GM23248 (cell line): ENCODE results near the gene USP36. TPM values are rescaled to one million over a fixed set of nuclear protein-coding genes. Genes with fewer than 3 reads are reported as not detected.
A peak's percentile ranks its signal among the peaks of the same experiment; 100 is the strongest.

Experiments
- DNase-seq: peaks from one replicate; pipeline ENCODE4 v3.0.0-alpha.2; 2015
- H2AFZ ChIP-seq: fragments of 200-600 bp; sonication (generic); 2 replicates; pipeline ENCODE4 v1.6.1; 2016; ENCODE audit warnings: antibody characterized with exemption
- H3F3A ChIP-seq: fragments of 200-600 bp; sonication (generic); 2 replicates; pipeline ENCODE4 v1.6.1; 2016; ENCODE audit warnings: mild to moderate bottlenecking, antibody characterized with exemption, mixed run types; ENCODE audit not compliant: insufficient read depth
- H3K27ac ChIP-seq: fragments of 200-600 bp; sonication (generic); 2 replicates; pipeline ENCODE4 v1.5.1; 2016; ENCODE audit warnings: mild to moderate bottlenecking
- H3K27me3 ChIP-seq: fragments of 200-600 bp; sonication (generic); replicated peaks from 2 replicates; pipeline ENCODE4 v1.6.1; 2016; ENCODE audit warnings: mild to moderate bottlenecking; ENCODE audit not compliant: insufficient read depth
- H3K36me3 ChIP-seq: fragments of 200-600 bp; sonication (generic); 2 replicates; pipeline ENCODE4 v1.6.1; 2016; ENCODE audit warnings: low read depth, mild to moderate bottlenecking
- H3K4me1 ChIP-seq: fragments of 200-600 bp; sonication (generic); 2 replicates; pipeline ENCODE4 v1.6.1; 2016; ENCODE audit warnings: mild to moderate bottlenecking; ENCODE audit not compliant: insufficient read depth
- H3K4me2 ChIP-seq: fragments of 200-600 bp; sonication (generic); one replicate; pipeline ENCODE4 v1.6.1; 2016; ENCODE audit warnings: mild to moderate bottlenecking; ENCODE audit not compliant: unreplicated experiment
- H3K4me3 ChIP-seq: fragments of 200-600 bp; sonication (generic); 2 replicates; pipeline ENCODE4 v1.5.1; 2016; ENCODE audit warnings: mild to moderate bottlenecking
- H3K79me2 ChIP-seq: fragments of 200-600 bp; sonication (generic); 2 replicates; pipeline ENCODE4 v1.6.1; 2016; ENCODE audit warnings: mild to moderate bottlenecking; ENCODE audit not compliant: insufficient read depth
- H3K9ac ChIP-seq: fragments of 200-600 bp; sonication (generic); 2 replicates; pipeline ENCODE4 v1.6.1; 2016; ENCODE audit warnings: mild to moderate bottlenecking
- H3K9me2 ChIP-seq: fragments of 200-600 bp; sonication (generic); 2 replicates; pipeline ENCODE4 v1.6.1; 2016; ENCODE audit warnings: mixed run types, mild to moderate bottlenecking, moderate library complexity; ENCODE audit not compliant: insufficient read depth
- H3K9me3 ChIP-seq: fragments of 200-600 bp; sonication (generic); one replicate; pipeline ENCODE4 v1.6.1; 2017; ENCODE audit warnings: low read depth
- H4K20me1 ChIP-seq: fragments of 200-600 bp; sonication (generic); 2 replicates; pipeline ENCODE4 v1.6.0; 2016; ENCODE audit not compliant: insufficient read depth
- EZH2 ChIP-seq: fragments of 200-600 bp; sonication (generic); IDR thresholded peaks from 2 replicates; pipeline ENCODE4 v1.6.1; 2018; ENCODE audit warnings: antibody characterized with exemption, mild to moderate bottlenecking; ENCODE audit not compliant: insufficient read depth, poor library complexity, severe bottlenecking
- EZH2phosphoT487 ChIP-seq: fragments of 200-600 bp; sonication (generic); IDR thresholded peaks from 2 replicates; pipeline ENCODE4 v1.6.1; 2018; ENCODE audit warnings: antibody characterized with exemption, moderate library complexity, mild to moderate bottlenecking, low read depth; ENCODE audit not compliant: insufficient read depth
- WGBS, 2 experiments: methylation state at CpG; one replicate each; pipeline ENCODE4 v1.1.6; 2015 to 2017; ENCODE audit warnings: low lambda C conversion rate in 2 of 2, low coverage in 1 of 2; ENCODE audit errors: missing lambda C conversion rate in 2 of 2; 5-methylcytosine and 5-hydroxymethylcytosine counted together
- in situ Hi-C: fragments of 300-500 bp; cut with MboI; formaldehyde crosslinking; loops from 2 replicates; pipeline ENCODE4 v1.15.0; 2020
- polyA plus RNA-seq: library from polyadenylated mRNA; unstranded; fragments of >200 nt; fragmentation: Nextera tagmentation; extraction: Ambion mirVana; gene quantifications from 2 replicates; pipeline ENCODE4 v1.2.1, GENCODE V29; 2016
- total RNA-seq: library from RNA; depleted of rRNA; stranded (reverse); fragments of >200 nt; shearing (Covaris generic); gene quantifications from 2 replicates; pipeline ENCODE4 v1.2.3, GENCODE V29; 2014

Gene USP36
- total and polyA plus RNA-seq, 2 experiments from 2014 or later, result 19.9 to 30.2 TPM

DNA sequence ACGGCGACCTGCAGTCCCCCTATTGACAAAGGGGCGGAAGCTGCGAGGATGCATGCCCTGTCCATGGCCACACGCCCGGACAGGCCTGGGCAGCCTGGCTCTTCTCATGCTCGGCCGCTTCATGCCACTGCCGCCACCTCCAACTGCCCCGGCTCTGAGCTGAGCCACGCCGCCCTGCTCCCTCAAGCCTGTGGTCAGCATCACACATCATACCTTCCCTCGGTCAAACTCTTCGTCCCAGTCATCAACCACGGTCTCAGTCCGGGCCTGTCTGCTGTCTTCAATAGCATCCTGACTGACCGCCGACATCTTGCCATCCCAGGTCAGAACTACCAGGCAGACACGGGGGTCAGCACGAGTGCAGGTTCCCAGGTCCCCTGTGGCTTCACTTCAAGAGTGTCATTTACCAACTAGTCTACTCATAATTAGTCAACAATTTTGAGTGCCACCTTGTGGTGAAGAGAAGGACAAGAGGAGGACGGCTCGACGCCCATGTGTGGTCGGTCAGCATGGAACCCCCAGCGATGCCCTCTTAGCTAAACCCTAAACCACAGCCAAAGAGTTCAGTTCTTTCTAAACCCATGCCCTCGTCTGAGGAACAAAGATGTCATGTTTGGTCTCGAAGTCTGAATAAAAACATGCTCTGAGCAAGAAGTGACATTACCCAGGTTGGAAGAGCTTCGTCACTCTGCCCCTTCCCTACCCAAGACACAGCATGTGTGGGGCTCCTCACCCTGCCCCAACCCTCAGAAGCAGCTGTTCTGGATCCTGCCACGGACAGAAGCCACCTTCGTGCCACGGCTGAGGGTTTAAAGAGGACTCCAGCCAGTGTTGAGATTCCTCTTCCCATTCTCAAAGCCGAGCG lies 41.7 kb downstream of the USP36 start:
- no peaks in the 10 kb centered on the region for H3K9me3 ChIP-seq
- no peak overlapping the region for H3K9ac ChIP-seq
- H3K27ac ChIP-seq, result peak overlapping the region; percentile 6; the same call in 1 of the 2 replicates
- 79 to 80% methylated on average over 32 to 33 of the region's 33 CpGs for WGBS, 2 experiments
- DNase-seq, result peak; percentile 58
- H4K20me1 ChIP-seq, result no peaks in the 10 kb centered on the region
- no peaks in the 10 kb centered on the region for H3K27me3 ChIP-seq
- 0 out of 2 replicates have a peak, but pooled peaks cover 12% of the 10 kb centered on the region for H3K4me1 ChIP-seq
- TF ChIP-seq EZH2, result no peak
- TF ChIP-seq EZH2phosphoT487, result no peak
- no peak overlapping the region for H3K4me2 ChIP-seq
- H3K9me2 ChIP-seq, result no peaks in the 10 kb centered on the region
- no peak overlapping the region for H2AFZ ChIP-seq
- peaks cover 44% of the 10 kb centered on the region for H3K36me3 ChIP-seq
- no peaks in the 10 kb centered on the region; the same call in 1 of the 2 replicates for H3F3A ChIP-seq
- no peak overlapping the region for H3K4me3 ChIP-seq
- in situ Hi-C loops, result loop anchor here (10.0 kb wide), 1 partner anchor 64 kb away; no protein-coding TSS in a partner anchor
- H3K79me2 ChIP-seq, result peaks cover 22% of the 10 kb centered on the region; the same call in 1 of the 2 replicates

- no peaks in the 10 kb centered on the region for H3K9me2 ChIP-seq
- DNase-seq, result peak; percentile 75
- no peaks in the 10 kb centered on the region; the same call in 1 of the 2 replicates for H3F3A ChIP-seq
- no peak for TF ChIP-seq EZH2
- H3K9ac ChIP-seq, result no peak overlapping the region
- no peak overlapping the region for H3K4me3 ChIP-seq
- peaks cover 45% of the 10 kb centered on the region for H3K36me3 ChIP-seq
- no peak overlapping the region for H3K4me2 ChIP-seq
- in situ Hi-C loops, result loop anchor here (10.0 kb wide), 1 partner anchor 63 kb away; no protein-coding TSS in a partner anchor
- H3K4me1 ChIP-seq, result 0 out of 2 replicates have a peak, but pooled peaks cover 12% of the 10 kb centered on the region
- H2AFZ ChIP-seq, result no peak overlapping the region
- H3K27ac ChIP-seq, result peak overlapping the region; percentile 6; the same call in 1 of the 2 replicates
- H3K27me3 ChIP-seq, result no peaks in the 10 kb centered on the region
- H4K20me1 ChIP-seq, result no peaks in the 10 kb centered on the region
- no peaks in the 10 kb centered on the region for H3K9me3 ChIP-seq
- WGBS, 2 experiments, result 64 to 71% methylated on average over 27 to 28 of the region's 28 CpGs
- H3K79me2 ChIP-seq, result 0 out of 2 replicates have a peak, but pooled peaks cover 15% of the 10 kb centered on the region
These were observed 42.7 kb downstream of the USP36 start for GRCh38 chr17:78797691-78798585.

DNA sequence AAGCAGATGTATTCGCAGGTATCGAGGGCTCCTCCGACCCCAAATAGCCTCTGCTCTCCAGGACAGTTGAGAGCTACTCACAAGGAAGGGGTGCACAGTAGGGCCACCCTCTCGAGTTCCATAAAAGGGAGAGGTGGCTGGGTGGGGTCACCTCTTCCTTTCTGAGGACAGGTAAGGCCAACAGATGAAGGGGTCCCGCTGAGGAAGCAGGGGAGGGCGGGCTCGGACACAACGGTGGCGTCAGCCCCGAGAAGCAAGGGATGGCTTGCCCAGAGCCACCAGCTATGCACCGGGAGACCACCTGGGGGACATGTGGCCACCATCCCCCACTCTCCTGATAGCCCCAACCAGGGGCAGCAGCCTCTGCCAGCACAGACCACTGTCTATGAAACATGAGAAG lies 43.4 kb downstream of the USP36 start:
- no peaks in the 10 kb centered on the region for H4K20me1 ChIP-seq
- no peaks in the 10 kb centered on the region for H3K9me2 ChIP-seq
- 0 out of 2 replicates have a peak, but pooled peaks cover 9% of the 10 kb centered on the region for H3K79me2 ChIP-seq
- no peak for DNase-seq
- no peak overlapping the region for H3K27ac ChIP-seq
- 0 out of 2 replicates have a peak, but pooled peaks cover 12% of the 10 kb centered on the region for H3K4me1 ChIP-seq
- in situ Hi-C loops, result loop anchor here (10.0 kb wide), 1 partner anchor 62 kb away; no protein-coding TSS in a partner anchor
- no peaks in the 10 kb centered on the region for H3K27me3 ChIP-seq
- no peak overlapping the region for H3K9ac ChIP-seq
- no peaks in the 10 kb centered on the region; the same call in 1 of the 2 replicates for H3F3A ChIP-seq
- TF ChIP-seq EZH2phosphoT487, result no peak
- no peak for TF ChIP-seq EZH2
- no peaks in the 10 kb centered on the region for H3K9me3 ChIP-seq
- H2AFZ ChIP-seq, result no peak overlapping the region
- WGBS, 2 experiments, result 80 to 81% methylated on average over 9 to 11 of the region's 11 CpGs
- H3K4me2 ChIP-seq, result no peak overlapping the region
- no peak overlapping the region for H3K4me3 ChIP-seq
- peaks cover 45% of the 10 kb centered on the region for H3K36me3 ChIP-seq

DNA sequence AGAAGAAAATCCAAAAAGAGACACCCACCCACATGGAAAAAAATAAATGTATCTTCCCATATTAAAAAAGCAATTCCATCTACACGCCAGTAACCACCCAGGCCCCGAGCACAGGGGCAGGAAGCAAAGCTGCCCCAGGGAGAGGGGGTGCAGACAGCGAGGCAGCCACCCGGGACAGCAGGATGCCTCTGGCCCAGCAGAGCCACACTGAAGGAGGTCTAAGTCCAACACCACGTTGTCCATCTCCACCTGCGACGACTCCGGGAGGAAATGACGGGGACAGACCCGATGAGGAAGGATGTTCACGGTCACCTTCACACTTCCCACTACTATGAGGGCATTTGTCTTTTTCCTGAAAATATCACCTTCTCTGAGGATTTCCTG lies 44.1 kb downstream of the USP36 start:
- Histone ChIP-seq H3K9me3 (no peaks in the 10 kb centered on the region), H3F3A (peaks cover 5% of the 10 kb centered on the region), H3K27me3 (no peaks in the 10 kb centered on the region), H3K4me2 (no peak overlapping the region), H3K79me2 (0 out of 2 replicates have a peak, but pooled peaks cover 8% of the 10 kb centered on the region), H3K27ac (no peak overlapping the region), H3K9me2 (no peaks in the 10 kb centered on the region), H3K36me3 (peaks cover 48% of the 10 kb centered on the region), H3K4me3 (no peak overlapping the region), H2AFZ (no peak overlapping the region), H4K20me1 (no peaks in the 10 kb centered on the region), H3K4me1 (peaks cover 17% of the 10 kb centered on the region), H3K9ac (no peak overlapping the region)
- in situ Hi-C loops, result loop anchor here (10.0 kb wide), 1 partner anchor 62 kb away; no protein-coding TSS in a partner anchor
- 90 to 93% methylated on average over 11 of the region's 11 CpGs for WGBS, 2 experiments
- no peak for DNase-seq
- no peak for TF ChIP-seq EZH2
- TF ChIP-seq EZH2phosphoT487, result no peak
